GM12891 (cell line): ENCODE results near the gene KAZALD1.

Experiments
- POLR2A ChIP-seq: IDR thresholded peaks from 2 replicates; pipeline ENCODE4 v1.6.1; 2011; ENCODE audit warnings: low read depth, low read length, control low read depth
- SPI1 ChIP-seq: IDR thresholded peaks from 2 replicates; pipeline ENCODE4 v1.6.1; 2011; ENCODE audit warnings: low read depth, low read length, control low read depth

- no peak for TF ChIP-seq POLR2A
- no peak for TF ChIP-seq SPI1
These were observed 2.7 kb downstream of the KAZALD1 start for GRCh38 chr10:101064415-101065030.
